ENCODE data around the gene TPH2. TPM values are rescaled to one million over a fixed set of nuclear protein-coding genes. Genes with fewer than 3 reads are reported as not detected.

TPH2 gene
- total RNA-seq, 1 experiment from 2014 or later: not detected

DNA sequence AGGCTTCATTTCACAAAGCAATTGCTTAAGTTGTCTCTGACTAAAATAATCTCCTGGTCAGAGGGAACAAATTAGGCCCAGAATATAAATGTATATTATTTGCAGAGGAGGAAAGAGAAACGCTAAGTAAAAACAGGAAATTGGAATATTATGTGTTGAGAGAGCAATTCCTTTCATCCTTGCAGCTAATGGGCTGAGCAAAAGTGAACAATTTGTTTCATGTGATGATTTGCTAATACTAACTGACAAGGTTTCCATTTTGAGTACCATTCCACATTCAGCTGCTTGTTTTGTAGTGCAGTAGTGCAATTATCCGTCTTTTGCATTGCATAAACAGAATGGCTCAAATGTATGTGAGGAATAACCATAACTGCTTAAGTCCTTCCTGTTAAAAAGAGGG is 103.2 kb downstream of the TPH2 start:
- Histone ChIP-seq H3K4me3 (ENCODE audit: low read depth in 2 of 2, low read length in 2 of 2) (no peak overlapping the region), H3K9me3 (ENCODE audit: control insufficient read depth, insufficient read depth, low read depth, low read length) (no peaks in the 10 kb centered on the region), H3K27ac (ENCODE audit: low read length) (no peak overlapping the region), H3K4me1 (ENCODE audit: control insufficient read depth, insufficient read depth, low read length) (no peaks in the 10 kb centered on the region), H3K36me3 (ENCODE audit: control insufficient read depth, insufficient read depth, low read length) (no peaks in the 10 kb centered on the region), H3K27me3 (ENCODE audit: control insufficient read depth, insufficient read depth, low read length) (no peaks in the 10 kb centered on the region)
- no peak for DNase-seq (ENCODE audit: low read depth, low spot score)
- no TSS peak for BruUV-seq (replicated peaks)
- intact Hi-C loops (cut with micrococcal nuclease; ENCODE audit: unreplicated experiment): no loop called here
- ATAC-seq: no peak
- CTCF ChIA-PET: no interaction called here
- in situ Hi-C loops (cut with HindIII; ENCODE audit: low pct_unique_long_range_greater_than_20kb, low sequenced_read_pairs): no loop called here
- TF ChIP-seq SIN3A (IDR thresholded peaks at IDR 0.05; ENCODE audit: borderline replicate concordance, insufficient read depth, low read depth, low read length) (no peak), TCF7L2 (IDR thresholded peaks at IDR 0.05; ENCODE audit: low read depth, low read length) (no peak), POLR2AphosphoS5 (IDR thresholded peaks at IDR 0.05; ENCODE audit: low read depth, low read length) (no peak), CTCF (IDR thresholded peaks at IDR 0.05) (no peak)
- TF ChIP-seq, protein P1, sequence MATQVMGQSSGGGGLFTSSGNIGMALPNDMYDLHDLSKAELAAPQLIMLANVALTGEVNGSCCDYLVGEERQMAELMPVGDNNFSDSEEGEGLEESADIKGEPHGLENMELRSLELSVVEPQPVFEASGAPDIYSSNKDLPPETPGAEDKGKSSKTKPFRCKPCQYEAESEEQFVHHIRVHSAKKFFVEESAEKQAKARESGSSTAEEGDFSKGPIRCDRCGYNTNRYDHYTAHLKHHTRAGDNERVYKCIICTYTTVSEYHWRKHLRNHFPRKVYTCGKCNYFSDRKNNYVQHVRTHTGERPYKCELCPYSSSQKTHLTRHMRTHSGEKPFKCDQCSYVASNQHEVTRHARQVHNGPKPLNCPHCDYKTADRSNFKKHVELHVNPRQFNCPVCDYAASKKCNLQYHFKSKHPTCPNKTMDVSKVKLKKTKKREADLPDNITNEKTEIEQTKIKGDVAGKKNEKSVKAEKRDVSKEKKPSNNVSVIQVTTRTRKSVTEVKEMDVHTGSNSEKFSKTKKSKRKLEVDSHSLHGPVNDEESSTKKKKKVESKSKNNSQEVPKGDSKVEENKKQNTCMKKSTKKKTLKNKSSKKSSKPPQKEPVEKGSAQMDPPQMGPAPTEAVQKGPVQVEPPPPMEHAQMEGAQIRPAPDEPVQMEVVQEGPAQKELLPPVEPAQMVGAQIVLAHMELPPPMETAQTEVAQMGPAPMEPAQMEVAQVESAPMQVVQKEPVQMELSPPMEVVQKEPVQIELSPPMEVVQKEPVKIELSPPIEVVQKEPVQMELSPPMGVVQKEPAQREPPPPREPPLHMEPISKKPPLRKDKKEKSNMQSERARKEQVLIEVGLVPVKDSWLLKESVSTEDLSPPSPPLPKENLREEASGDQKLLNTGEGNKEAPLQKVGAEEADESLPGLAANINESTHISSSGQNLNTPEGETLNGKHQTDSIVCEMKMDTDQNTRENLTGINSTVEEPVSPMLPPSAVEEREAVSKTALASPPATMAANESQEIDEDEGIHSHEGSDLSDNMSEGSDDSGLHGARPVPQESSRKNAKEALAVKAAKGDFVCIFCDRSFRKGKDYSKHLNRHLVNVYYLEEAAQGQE (IDR thresholded peaks at IDR 0.05; ENCODE audit: insufficient read depth in 1 of 2, low read depth in 2 of 2, low read length in 1 of 2): no peak
- POLR2A ChIA-PET: interaction anchor here (0.6 kb wide), 1 partner anchor 17 kb away, joined by 3 read pairs; no protein-coding TSS in a partner anchor

- Histone ChIP-seq H3K4me3 (ENCODE audit: low read depth in 2 of 2, low read length in 2 of 2) (no peak overlapping the region), H3K4me1 (ENCODE audit: control insufficient read depth, insufficient read depth, low read length) (no peaks in the 10 kb centered on the region), H3K9me3 (ENCODE audit: control insufficient read depth, insufficient read depth, low read depth, low read length) (no peaks in the 10 kb centered on the region), H3K27me3 (ENCODE audit: control insufficient read depth, insufficient read depth, low read length) (no peaks in the 10 kb centered on the region; the same call in 1 of the 2 replicates), H3K27ac (ENCODE audit: low read length) (no peak overlapping the region), H3K36me3 (ENCODE audit: control insufficient read depth, insufficient read depth, low read length) (no peaks in the 10 kb centered on the region)
- POLR2A ChIA-PET: no interaction called here
- CTCF ChIA-PET: no interaction called here
- ATAC-seq (no peak), DNase-seq (ENCODE audit: low read depth, low spot score) (no peak)
- intact Hi-C loops (cut with micrococcal nuclease; ENCODE audit: unreplicated experiment) (no loop called here), in situ Hi-C loops (cut with HindIII; ENCODE audit: low pct_unique_long_range_greater_than_20kb, low sequenced_read_pairs) (no loop called here)
- TF ChIP-seq, protein P1 (IDR thresholded peaks at IDR 0.05; ENCODE audit: insufficient read depth in 1 of 2, low read depth in 2 of 2, low read length in 1 of 2): no peak
- TF ChIP-seq SIN3A (IDR thresholded peaks at IDR 0.05; ENCODE audit: borderline replicate concordance, insufficient read depth, low read depth, low read length) (no peak), CTCF (IDR thresholded peaks at IDR 0.05) (no peak)
- BruUV-seq (replicated peaks): no TSS peak
Observed at GRCh38 chr12:72053604-72054003, 115.0 kb downstream of the TPH2 start.
